ENCODE measurements around the gene HTR2B.

Gene HTR2B

GRCh38 chr2:231127936-231128335 lies 3.1 kb upstream of the HTR2B start:
- H3K4me3 ChIP-seq (ENCODE audit: low read depth, low read length): no peak overlapping the region
- TF ChIP-seq CTCF (IDR thresholded peaks at IDR 0.05; ENCODE audit: low read depth, low read length): no peak
- no peak for DNase-seq (ENCODE audit: low read depth, low spot score)
- in situ Hi-C loops (cut with HindIII; ENCODE audit: low sequenced_read_pairs): no loop called here

GRCh38 chr2:231127480-231127879 lies 2.6 kb upstream of the HTR2B start:
- no peak for DNase-seq (ENCODE audit: low read depth, low spot score)
- no peak overlapping the region for H3K4me3 ChIP-seq (ENCODE audit: low read depth, low read length)
- TF ChIP-seq CTCF (IDR thresholded peaks at IDR 0.05; ENCODE audit: low read depth, low read length): no peak
- in situ Hi-C loops (cut with HindIII; ENCODE audit: low sequenced_read_pairs): no loop called here

- TF ChIP-seq CTCF (IDR thresholded peaks at IDR 0.05; ENCODE audit: low read depth, low read length): no peak
- DNase-seq (ENCODE audit: low read depth, low spot score): no peak
- no peak overlapping the region for H3K4me3 ChIP-seq (ENCODE audit: low read depth, low read length)
- in situ Hi-C loops (cut with HindIII; ENCODE audit: low sequenced_read_pairs): no loop called here
Measured at GRCh38 chr2:231126123-231126522, 1.3 kb upstream of the HTR2B start.

- TF ChIP-seq CTCF (IDR thresholded peaks at IDR 0.05; ENCODE audit: low read depth, low read length): no peak
- peak; percentile 52 for DNase-seq (ENCODE audit: low read depth, low spot score)
- in situ Hi-C loops (cut with HindIII; ENCODE audit: low sequenced_read_pairs): no loop called here
- peak overlapping the region; percentile 9 for H3K4me3 ChIP-seq (ENCODE audit: low read depth, low read length)
Measured at GRCh38 chr2:231123362-231123898, 1.4 kb downstream of the HTR2B start.

GRCh38 chr2:231118614-231118942 lies 6.3 kb downstream of the HTR2B start:
- TF ChIP-seq CTCF (IDR thresholded peaks at IDR 0.05; ENCODE audit: low read depth, low read length): no peak
- no peak for DNase-seq (ENCODE audit: low read depth, low spot score)
- no peak overlapping the region for H3K4me3 ChIP-seq (ENCODE audit: low read depth, low read length)
- in situ Hi-C loops (cut with HindIII; ENCODE audit: low sequenced_read_pairs): no loop called here

- H3K4me3 ChIP-seq (ENCODE audit: low read depth, low read length): no peak overlapping the region
- no peak for TF ChIP-seq CTCF (IDR thresholded peaks at IDR 0.05; ENCODE audit: low read depth, low read length)
- no peak for DNase-seq (ENCODE audit: low read depth, low spot score)
- in situ Hi-C loops (cut with HindIII; ENCODE audit: low sequenced_read_pairs): no loop called here
Measured at GRCh38 chr2:231117922-231118613, 6.8 kb downstream of the HTR2B start.
